ENCODE measurements around the gene NSRP1.

Gene NSRP1

DNA sequence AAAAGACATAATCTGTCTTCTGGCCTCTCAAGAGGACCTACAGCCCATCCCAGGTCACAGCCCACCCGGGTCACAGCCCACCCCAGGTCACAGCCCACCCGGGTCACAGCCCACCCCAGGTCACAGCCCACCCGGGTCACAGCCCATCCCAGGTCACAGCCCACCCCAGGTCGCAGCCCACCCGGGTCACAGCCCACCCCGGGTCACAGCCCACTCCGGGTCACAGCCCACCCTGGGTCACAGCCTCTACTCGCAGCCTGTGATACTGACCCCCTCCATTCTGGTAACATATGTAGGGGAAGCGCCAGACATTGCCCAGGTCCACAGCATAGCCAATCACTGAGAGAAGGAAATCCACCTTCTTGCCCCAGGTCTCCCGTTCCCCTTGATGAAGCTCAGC, 104.7 kb downstream of the NSRP1 start:
- TF ChIP-seq CEBPB (IDR thresholded peaks at IDR 0.05) = no peak
- TF ChIP-seq TAF1 (IDR thresholded peaks at IDR 0.05; ENCODE audit: low read depth) = no peak
- no peak for TF ChIP-seq ZBTB7A (IDR thresholded peaks at IDR 0.05; ENCODE audit: low read depth)
- no peak for TF ChIP-seq CREB1 (IDR thresholded peaks at IDR 0.05; ENCODE audit: low read depth)
- TF ChIP-seq EGR1 (IDR thresholded peaks at IDR 0.05) = no peak
- TF ChIP-seq TEAD4 (IDR thresholded peaks at IDR 0.05) = no peak
- no peak for TF ChIP-seq FOXM1 (IDR thresholded peaks at IDR 0.05; ENCODE audit: borderline replicate concordance, low read depth)
- TF ChIP-seq YY1 (IDR thresholded peaks at IDR 0.05; ENCODE audit: low read depth) = no peak
- TF ChIP-seq, protein P1, sequence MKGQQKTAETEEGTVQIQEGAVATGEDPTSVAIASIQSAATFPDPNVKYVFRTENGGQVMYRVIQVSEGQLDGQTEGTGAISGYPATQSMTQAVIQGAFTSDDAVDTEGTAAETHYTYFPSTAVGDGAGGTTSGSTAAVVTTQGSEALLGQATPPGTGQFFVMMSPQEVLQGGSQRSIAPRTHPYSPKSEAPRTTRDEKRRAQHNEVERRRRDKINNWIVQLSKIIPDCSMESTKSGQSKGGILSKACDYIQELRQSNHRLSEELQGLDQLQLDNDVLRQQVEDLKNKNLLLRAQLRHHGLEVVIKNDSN (IDR thresholded peaks at IDR 0.05) = no peak
- TF ChIP-seq NFIC (IDR thresholded peaks at IDR 0.05) = no peak
- no peak for TF ChIP-seq TCF12 (IDR thresholded peaks at IDR 0.05; ENCODE audit: low read depth)
- TF ChIP-seq, protein P2, sequence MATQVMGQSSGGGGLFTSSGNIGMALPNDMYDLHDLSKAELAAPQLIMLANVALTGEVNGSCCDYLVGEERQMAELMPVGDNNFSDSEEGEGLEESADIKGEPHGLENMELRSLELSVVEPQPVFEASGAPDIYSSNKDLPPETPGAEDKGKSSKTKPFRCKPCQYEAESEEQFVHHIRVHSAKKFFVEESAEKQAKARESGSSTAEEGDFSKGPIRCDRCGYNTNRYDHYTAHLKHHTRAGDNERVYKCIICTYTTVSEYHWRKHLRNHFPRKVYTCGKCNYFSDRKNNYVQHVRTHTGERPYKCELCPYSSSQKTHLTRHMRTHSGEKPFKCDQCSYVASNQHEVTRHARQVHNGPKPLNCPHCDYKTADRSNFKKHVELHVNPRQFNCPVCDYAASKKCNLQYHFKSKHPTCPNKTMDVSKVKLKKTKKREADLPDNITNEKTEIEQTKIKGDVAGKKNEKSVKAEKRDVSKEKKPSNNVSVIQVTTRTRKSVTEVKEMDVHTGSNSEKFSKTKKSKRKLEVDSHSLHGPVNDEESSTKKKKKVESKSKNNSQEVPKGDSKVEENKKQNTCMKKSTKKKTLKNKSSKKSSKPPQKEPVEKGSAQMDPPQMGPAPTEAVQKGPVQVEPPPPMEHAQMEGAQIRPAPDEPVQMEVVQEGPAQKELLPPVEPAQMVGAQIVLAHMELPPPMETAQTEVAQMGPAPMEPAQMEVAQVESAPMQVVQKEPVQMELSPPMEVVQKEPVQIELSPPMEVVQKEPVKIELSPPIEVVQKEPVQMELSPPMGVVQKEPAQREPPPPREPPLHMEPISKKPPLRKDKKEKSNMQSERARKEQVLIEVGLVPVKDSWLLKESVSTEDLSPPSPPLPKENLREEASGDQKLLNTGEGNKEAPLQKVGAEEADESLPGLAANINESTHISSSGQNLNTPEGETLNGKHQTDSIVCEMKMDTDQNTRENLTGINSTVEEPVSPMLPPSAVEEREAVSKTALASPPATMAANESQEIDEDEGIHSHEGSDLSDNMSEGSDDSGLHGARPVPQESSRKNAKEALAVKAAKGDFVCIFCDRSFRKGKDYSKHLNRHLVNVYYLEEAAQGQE (IDR thresholded peaks at IDR 0.05; ENCODE audit: low read depth) = no peak
- TF ChIP-seq RAD21 (IDR thresholded peaks at IDR 0.05; ENCODE audit: low read depth) = no peak
- TF ChIP-seq EP300 (IDR thresholded peaks at IDR 0.05; ENCODE audit: borderline replicate concordance) = no peak
- TF ChIP-seq, protein P3, sequence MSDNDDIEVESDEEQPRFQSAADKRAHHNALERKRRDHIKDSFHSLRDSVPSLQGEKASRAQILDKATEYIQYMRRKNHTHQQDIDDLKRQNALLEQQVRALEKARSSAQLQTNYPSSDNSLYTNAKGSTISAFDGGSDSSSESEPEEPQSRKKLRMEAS (IDR thresholded peaks at IDR 0.05) = no peak

DNA sequence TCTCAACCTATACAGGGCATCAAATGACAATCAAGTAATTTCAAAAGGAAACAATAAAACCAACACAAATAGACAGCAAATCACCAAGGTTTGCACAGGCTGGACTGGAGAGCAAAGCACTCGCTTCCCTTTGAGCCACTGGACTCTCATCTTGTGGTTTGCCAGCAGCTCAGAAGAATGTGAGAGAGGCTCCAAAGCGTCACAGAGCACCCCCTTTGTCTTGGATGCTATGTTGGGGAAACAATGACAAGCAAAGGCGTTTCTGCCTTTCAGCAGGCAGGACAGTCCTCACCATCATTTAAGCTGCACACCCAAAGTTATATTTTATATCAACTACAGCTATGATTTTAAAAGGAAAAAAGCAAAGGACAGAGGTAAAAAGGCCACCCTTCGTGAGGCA, 105.6 kb downstream of the NSRP1 start:
- TF ChIP-seq EGR1 (IDR thresholded peaks at IDR 0.05) = no peak
- no peak for TF ChIP-seq EP300 (IDR thresholded peaks at IDR 0.05; ENCODE audit: borderline replicate concordance)
- TF ChIP-seq CREB1 (IDR thresholded peaks at IDR 0.05; ENCODE audit: low read depth) = no peak

DNA sequence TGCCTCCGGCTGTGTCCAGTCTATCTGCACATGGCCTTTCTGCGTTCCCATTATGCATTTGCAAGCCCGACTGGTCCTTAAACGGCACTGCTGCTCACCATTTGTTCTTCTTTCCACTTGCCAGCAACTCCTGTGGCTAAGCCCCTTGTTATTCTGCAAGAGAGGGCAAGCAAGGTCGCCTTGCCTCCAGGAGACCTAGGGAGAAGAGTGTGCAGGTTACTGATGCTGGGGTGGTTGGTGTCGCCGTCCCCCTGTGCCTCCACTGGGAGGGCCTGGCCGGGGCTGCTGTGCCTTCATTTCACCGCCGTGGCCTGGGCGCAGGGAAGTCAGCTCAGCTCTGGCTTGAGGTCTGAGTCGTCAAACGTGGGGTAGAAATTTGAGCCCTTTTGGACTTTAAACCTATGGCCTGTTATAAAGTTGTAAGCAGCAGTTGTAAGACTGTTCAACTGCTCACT, 106.1 kb downstream of the NSRP1 start:
- TF ChIP-seq, protein P3 (IDR thresholded peaks at IDR 0.05) = no peak

DNA sequence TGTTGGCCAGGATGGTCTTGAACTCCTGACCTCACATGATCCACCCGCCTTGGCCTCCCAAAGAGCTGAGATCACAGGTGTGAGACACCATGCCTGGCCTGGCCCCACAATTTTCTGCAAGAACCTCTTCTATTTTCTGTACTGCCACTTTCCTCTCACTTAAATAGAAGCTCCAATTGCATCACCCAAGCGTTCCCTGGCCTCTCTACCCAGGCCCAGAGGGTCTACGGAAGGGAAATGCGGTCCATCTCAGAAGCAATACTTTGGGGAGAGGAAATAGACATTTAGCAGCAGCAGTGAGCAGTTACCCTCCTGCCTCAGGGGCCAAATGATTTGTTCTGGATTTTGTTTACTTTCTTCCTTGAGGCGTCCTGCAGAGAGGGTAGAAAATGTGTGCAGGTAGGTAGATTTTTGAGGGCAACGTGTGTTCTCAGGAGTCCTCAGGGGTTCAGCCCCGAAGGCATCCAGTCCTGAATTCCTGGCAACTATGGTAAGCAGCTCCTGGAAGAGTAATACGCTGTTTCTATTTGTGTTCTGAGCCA, 107.9 kb downstream of the NSRP1 start:
- TF ChIP-seq, protein P2 (IDR thresholded peaks at IDR 0.05; ENCODE audit: low read depth) = no peak
- TF ChIP-seq FOXM1 (IDR thresholded peaks at IDR 0.05; ENCODE audit: borderline replicate concordance, low read depth) (no peak), CEBPB (IDR thresholded peaks at IDR 0.05) (no peak), TAF1 (IDR thresholded peaks at IDR 0.05; ENCODE audit: low read depth) (no peak), ZBTB7A (IDR thresholded peaks at IDR 0.05; ENCODE audit: low read depth) (no peak)

DNA sequence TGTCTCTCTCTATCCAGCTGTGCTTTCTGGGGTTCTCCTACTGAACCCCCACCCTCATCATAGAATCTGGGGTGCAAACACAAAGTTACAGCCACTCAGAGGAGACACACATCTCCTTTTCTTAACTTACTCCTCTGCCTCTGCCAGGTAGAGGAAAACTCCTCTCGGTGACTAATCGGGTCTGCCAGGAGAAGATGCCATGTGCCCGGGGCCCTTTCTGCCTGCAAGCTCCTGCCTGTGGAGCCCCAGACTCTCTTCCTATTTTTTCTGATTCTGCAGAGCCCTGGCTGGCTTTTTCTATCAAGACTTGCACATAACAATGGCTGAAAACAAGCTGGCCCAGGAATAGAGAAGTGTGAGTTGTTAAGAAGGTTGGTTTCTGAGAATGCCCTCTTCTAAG, 108.5 kb downstream of the NSRP1 start:
- TF ChIP-seq RAD21 (IDR thresholded peaks at IDR 0.05; ENCODE audit: low read depth) (no peak), ZBTB7A (IDR thresholded peaks at IDR 0.05; ENCODE audit: low read depth) (no peak), FOXM1 (IDR thresholded peaks at IDR 0.05; ENCODE audit: borderline replicate concordance, low read depth) (no peak), NFIC (IDR thresholded peaks at IDR 0.05) (no peak), TEAD4 (IDR thresholded peaks at IDR 0.05) (no peak)

DNA sequence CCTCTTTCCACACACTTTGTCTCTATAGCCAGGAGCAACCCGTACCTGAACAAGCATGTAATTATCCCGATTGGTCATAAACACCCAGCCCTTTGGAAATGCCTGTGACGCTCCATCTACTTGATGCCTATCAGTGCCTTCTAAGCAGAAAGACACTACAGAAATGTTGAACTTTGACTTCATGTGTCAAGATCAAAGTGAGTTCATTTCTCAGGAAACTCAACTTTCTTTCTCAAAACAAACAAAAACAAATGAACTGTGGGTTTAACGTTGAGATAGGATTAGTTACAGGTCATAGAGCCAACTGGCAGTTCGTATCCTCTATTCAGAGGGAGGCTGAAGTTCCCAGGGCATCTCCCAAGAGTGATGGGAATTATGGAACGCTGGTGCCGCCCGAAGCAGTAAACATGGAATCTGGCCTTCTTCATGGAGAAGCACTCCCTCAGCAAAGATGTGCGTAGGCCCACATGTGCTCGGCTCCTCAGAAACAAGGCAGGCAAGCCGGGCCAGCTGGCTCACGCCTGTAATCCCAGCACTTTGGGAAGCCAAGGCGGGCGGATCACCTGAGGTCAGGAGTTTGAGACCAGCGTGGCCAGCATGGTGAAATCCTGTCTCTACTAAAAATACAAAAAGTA, 109.4 kb downstream of the NSRP1 start:
- TF ChIP-seq RAD21 (IDR thresholded peaks at IDR 0.05; ENCODE audit: low read depth) (no peak), ZBTB7A (IDR thresholded peaks at IDR 0.05; ENCODE audit: low read depth) (no peak), EP300 (IDR thresholded peaks at IDR 0.05; ENCODE audit: borderline replicate concordance) (no peak), TAF1 (IDR thresholded peaks at IDR 0.05; ENCODE audit: low read depth) (no peak), FOXM1 (IDR thresholded peaks at IDR 0.05; ENCODE audit: borderline replicate concordance, low read depth) (no peak), TCF12 (IDR thresholded peaks at IDR 0.05; ENCODE audit: low read depth) (no peak), NFIC (IDR thresholded peaks at IDR 0.05) (no peak), CREB1 (IDR thresholded peaks at IDR 0.05; ENCODE audit: low read depth) (no peak), EGR1 (IDR thresholded peaks at IDR 0.05) (no peak), TEAD4 (IDR thresholded peaks at IDR 0.05) (no peak), YY1 (IDR thresholded peaks at IDR 0.05; ENCODE audit: low read depth) (no peak), CEBPB (IDR thresholded peaks at IDR 0.05) (no peak)
- TF ChIP-seq, protein P1 (IDR thresholded peaks at IDR 0.05) = no peak
- TF ChIP-seq, protein P2 (IDR thresholded peaks at IDR 0.05; ENCODE audit: low read depth) = no peak
- TF ChIP-seq, protein P3 (IDR thresholded peaks at IDR 0.05) = no peak

Data from Ishikawa (cell line).